HFF-Myc (cell line): ENCODE results near the gene TMTC4.
A peak's percentile ranks its signal among the peaks of the same experiment; 100 is the strongest.

Experiments used
- DNase-seq: peaks from one replicate; pipeline ENCODE4 v3.0.0-alpha.2; 2011; ENCODE audit warnings: low read depth; ENCODE audit errors: extremely low read depth
- H3K4me3 ChIP-seq: replicated peaks from 2 replicates; pipeline ENCODE4 v1.5.1; 2011; ENCODE audit warnings: low read depth, mild to moderate bottlenecking, control low read depth, low read length
- TF ChIP-seq, protein P1 (sequence below): IDR thresholded peaks from 2 replicates; pipeline ENCODE4 v1.5.1; 2012; ENCODE audit warnings: mild to moderate bottlenecking, low read depth, low read length, control low read depth; ENCODE audit errors: missing control alignments

The TMTC4 gene

DNA sequence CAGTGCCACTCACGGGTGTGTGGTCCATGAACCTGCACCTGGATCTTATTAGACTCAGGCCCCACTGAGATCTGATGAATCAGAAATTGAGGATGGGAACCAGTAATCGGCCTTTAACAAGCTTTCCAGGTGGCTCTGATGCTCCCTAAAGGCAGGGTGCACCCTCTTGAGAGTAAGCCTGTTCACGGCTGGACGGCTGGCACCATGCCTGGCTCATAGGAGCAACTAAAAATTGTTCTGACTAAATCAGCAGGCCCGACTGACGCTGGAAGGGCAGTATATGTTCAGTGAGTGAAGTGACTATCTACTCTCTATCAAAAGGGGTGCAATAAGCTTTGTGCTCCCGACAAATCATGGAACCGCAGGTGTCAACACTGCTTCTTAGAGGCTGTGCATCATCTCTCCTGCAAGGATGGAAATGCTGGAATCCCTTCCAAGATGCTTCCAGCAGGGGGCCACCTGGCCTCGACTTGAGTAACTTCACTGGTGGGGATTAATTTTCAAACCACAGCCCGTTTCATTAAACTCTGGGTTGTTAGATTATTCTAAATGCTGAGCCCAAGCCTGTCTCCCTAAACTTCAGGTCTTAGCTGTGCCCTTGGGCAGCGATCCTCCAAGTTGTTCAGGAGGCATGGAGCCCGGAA is 28.4 kb downstream of the TMTC4 start:
- no peak for DNase-seq
- TF ChIP-seq, protein P1, sequence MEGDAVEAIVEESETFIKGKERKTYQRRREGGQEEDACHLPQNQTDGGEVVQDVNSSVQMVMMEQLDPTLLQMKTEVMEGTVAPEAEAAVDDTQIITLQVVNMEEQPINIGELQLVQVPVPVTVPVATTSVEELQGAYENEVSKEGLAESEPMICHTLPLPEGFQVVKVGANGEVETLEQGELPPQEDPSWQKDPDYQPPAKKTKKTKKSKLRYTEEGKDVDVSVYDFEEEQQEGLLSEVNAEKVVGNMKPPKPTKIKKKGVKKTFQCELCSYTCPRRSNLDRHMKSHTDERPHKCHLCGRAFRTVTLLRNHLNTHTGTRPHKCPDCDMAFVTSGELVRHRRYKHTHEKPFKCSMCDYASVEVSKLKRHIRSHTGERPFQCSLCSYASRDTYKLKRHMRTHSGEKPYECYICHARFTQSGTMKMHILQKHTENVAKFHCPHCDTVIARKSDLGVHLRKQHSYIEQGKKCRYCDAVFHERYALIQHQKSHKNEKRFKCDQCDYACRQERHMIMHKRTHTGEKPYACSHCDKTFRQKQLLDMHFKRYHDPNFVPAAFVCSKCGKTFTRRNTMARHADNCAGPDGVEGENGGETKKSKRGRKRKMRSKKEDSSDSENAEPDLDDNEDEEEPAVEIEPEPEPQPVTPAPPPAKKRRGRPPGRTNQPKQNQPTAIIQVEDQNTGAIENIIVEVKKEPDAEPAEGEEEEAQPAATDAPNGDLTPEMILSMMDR: peak; percentile 57
- no peak overlapping the region for H3K4me3 ChIP-seq

DNA sequence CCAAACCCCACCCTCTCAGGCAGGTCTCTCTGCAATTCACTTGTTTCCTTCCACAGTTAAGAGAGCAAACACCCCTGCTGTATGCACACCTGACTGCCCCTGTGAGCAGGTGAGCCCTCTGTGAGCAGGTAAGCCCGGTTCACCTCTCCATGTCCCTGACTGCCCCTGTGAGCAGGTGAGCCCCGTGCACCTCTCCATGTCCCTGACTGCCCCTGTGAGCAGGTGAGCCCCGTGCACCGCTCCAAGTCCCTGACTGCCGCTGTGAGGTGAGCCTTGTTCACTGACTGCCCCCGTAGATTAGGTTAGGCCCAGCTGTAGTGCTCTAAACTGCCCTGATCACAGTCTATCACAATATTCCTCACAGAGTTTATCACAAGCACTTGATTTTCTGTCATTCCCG is 29.2 kb downstream of the TMTC4 start:
- H3K4me3 ChIP-seq: no peak overlapping the region
- TF ChIP-seq, protein P1: no peak
- no peak for DNase-seq

DNA sequence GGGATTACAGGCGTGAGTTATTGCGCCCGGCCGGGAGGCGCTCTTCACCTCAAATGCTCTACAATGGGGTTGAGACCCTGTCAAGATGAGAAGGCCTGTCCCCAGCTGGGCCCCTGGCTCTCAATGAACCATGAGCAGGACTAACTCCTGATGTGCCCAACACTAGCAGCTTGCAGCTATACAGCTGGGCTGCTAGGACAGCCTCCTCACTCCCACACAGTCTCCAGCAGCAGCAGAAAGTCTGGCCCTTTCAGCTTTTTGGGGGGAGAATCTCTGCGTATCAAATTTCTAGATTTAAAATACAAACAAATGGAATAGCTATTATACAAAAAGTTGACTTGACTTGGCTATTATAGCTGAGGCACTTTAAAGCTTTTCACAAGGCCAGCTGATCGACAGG is 30.2 kb downstream of the TMTC4 start:
- no peak for DNase-seq
- H3K4me3 ChIP-seq: no peak overlapping the region

DNA sequence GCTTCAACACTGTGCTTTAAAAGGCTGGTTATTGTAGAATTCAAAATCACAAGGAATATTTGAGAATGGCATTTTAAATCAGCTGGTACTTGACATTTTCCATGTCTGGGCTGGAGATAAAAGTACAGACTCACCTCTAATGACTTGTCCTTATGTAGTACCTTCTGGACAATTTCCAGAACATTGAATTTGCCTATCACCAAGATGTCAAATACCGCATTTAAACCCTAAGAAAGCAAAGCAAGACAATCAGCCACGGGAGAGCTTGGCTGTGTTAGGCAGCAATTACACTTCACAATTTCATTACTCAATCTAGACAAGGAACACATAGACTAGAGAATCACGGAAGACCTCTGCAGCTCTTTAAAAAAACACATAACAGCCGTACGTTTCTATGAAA is 36.8 kb downstream of the TMTC4 start:
- no peak for DNase-seq
- TF ChIP-seq, protein P1: no peak
- no peak overlapping the region for H3K4me3 ChIP-seq

More for the DNA sequence above, 30.2 kb downstream of the TMTC4 start:
- TF ChIP-seq, protein P1: no peak

DNA sequence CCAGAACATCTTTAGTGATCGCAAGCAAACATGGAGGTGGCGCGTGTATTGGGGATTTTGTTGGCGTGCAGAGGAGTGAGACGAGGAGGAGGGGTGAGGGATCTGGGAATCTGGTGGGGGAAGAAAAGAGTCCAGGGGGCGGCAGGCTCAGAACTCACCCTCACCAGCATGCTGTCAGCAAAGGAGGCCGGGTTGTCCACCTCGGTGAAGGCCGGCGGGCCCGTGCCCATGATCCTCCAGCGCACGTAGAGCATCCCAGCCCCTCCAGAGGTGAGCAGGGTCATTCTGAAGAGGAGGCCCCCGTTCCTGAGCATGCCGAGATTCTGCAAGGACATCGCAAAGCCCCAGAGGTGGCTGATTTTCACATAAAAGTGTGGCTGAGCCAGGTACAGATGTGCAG is 37.2 kb downstream of the TMTC4 start:
- TF ChIP-seq, protein P1: no peak
- DNase-seq: no peak

DNA sequence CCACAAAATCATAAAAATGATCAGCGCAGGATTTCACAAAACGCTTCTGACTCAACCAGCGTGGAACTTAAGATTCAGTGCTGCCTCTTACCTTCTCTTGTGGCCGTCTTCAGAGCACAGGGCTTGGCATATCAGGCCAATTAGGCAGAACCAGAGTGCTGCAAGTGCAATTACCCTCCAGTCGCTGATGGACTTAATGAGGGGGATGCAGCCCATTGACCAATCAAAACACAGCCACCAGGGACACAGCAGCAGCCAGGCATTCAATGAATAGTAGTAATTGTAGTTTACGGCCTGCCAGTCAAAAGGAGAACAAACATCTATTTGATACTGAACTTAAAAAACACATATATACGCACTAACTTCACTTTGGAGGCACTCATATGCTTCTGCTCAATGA is 38.2 kb downstream of the TMTC4 start:
- TF ChIP-seq, protein P1: no peak
- DNase-seq: no peak
- H3K4me3 ChIP-seq: no peak overlapping the region

More for the DNA sequence above, 37.2 kb downstream of the TMTC4 start:
- H3K4me3 ChIP-seq: no peak overlapping the region

DNA sequence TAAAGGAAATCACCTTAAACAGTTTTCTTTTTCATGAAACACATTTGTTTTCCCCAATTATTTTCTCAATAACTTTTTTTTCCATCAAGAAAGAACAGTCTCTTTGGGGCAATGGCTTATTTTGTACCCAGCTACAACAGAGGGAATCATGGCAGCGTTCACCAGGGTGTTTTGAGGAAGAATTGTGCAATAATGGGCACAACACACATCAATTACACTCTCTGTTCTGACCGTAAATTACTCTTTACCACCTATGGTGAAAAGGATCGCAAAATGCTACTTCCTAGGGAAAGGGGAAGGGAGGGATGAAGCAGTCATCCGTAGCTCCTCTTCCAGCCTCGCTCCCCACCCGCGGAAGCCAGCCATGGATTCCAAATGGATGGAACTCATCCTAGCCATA is 38.6 kb downstream of the TMTC4 start:
- no peak for DNase-seq
- H3K4me3 ChIP-seq: no peak overlapping the region
- TF ChIP-seq, protein P1: no peak
